SK-N-SH (cell line): Measurements from ENCODE around the gene LIX1L. TPM values are rescaled to one million over a fixed set of nuclear protein-coding genes. Genes with fewer than 3 reads are reported as not detected.

ENCODE experiments used
- ELF1 ChIP-seq: IDR thresholded peaks from 2 replicates; pipeline ENCODE4 v1.4.0; 2012
- EP300 ChIP-seq, 2 experiments: IDR thresholded peaks; 2 replicates each; pipeline versions ENCODE4 v1.4.0 to v1.6.1; 2012; ENCODE audit warnings: borderline replicate concordance in 1 of 2, low read depth in 1 of 2, low read length in 1 of 2
- FOSL2 ChIP-seq: IDR thresholded peaks from 2 replicates; pipeline ENCODE4 v1.4.0; 2012; ENCODE audit warnings: low read depth, mild to moderate bottlenecking, moderate library complexity, borderline replicate concordance
- FOXJ3 ChIP-seq: sonication (generic); formaldehyde crosslinking; IDR thresholded peaks from 2 replicates; pipeline ENCODE4 v1.5.1; 2020; ENCODE audit warnings: mild to moderate bottlenecking, missing genetic modification reagents
- FOXM1 ChIP-seq: IDR thresholded peaks from 2 replicates; pipeline ENCODE4 v1.4.0; 2012; ENCODE audit warnings: low read depth, mild to moderate bottlenecking
- GABPA ChIP-seq: IDR thresholded peaks from 2 replicates; pipeline ENCODE4 v1.4.0; 2012; ENCODE audit warnings: low read depth, mild to moderate bottlenecking
- GATA2 ChIP-seq: sonication (generic); formaldehyde crosslinking; IDR thresholded peaks from 2 replicates; pipeline ENCODE4 v1.5.0; 2020; ENCODE audit warnings: mild to moderate bottlenecking, missing genetic modification reagents
- JUND ChIP-seq: IDR thresholded peaks from 2 replicates; pipeline ENCODE4 v1.4.0; 2012
- MXI1 ChIP-seq: IDR thresholded peaks from 2 replicates; pipeline ENCODE4 v1.6.1; 2012; ENCODE audit warnings: mild to moderate bottlenecking, low read depth, low read length, improper control_type of control experiment
- NFIC ChIP-seq: IDR thresholded peaks from 2 replicates; pipeline ENCODE4 v1.4.0; 2012; ENCODE audit warnings: borderline replicate concordance
- PBX3 ChIP-seq: IDR thresholded peaks from 2 replicates; pipeline ENCODE4; 2012
- POLR2AphosphoS5 ChIP-seq: IDR thresholded peaks from 2 replicates; pipeline ENCODE4 v1.6.1; 2012; ENCODE audit warnings: low read depth, low read length
- RAD21 ChIP-seq: IDR thresholded peaks from 2 replicates; pipeline ENCODE4 v1.6.1; 2012; ENCODE audit warnings: mild to moderate bottlenecking, low read length
- RCOR1 ChIP-seq: fragments of 150-350 bp; IDR thresholded peaks from 2 replicates; pipeline ENCODE4 v1.6.1; 2017; ENCODE audit warnings: antibody characterized with exemption, low read length
- REST ChIP-seq: IDR thresholded peaks from 2 replicates; pipeline ENCODE4 v1.6.1; 2012; ENCODE audit warnings: mild to moderate bottlenecking, low read depth, low read length, moderate library complexity
- SIN3A ChIP-seq: IDR thresholded peaks from 2 replicates; pipeline ENCODE4 v1.6.1; 2012; ENCODE audit warnings: low read depth, mild to moderate bottlenecking, low read length, moderate library complexity, borderline replicate concordance
- SMC3 ChIP-seq: IDR thresholded peaks from 2 replicates; pipeline ENCODE4 v1.6.1; 2012; ENCODE audit warnings: low read depth, low read length, improper control_type of control experiment
- USF1 ChIP-seq: IDR thresholded peaks from 2 replicates; pipeline ENCODE4 v1.4.0; 2012; ENCODE audit warnings: low read depth, borderline replicate concordance
- ZBTB33 ChIP-seq: IDR thresholded peaks from 2 replicates; pipeline ENCODE4 v1.4.0; 2012; ENCODE audit warnings: low read depth, borderline replicate concordance
- polyA plus RNA-seq, 3 experiments: library from polyadenylated mRNA; depleted of rRNA; stranded (reverse); fragments of >200 nt; gene quantifications; 2 replicates each; pipeline ENCODE4 v1.2.3, GENCODE V29; 2012
- TF ChIP-seq, protein P1 (sequence below): fragments of 150-350 bp; IDR thresholded peaks from 2 replicates; pipeline ENCODE4 v1.6.1; 2017; ENCODE audit warnings: antibody characterized with exemption, low read length, low read depth, borderline replicate concordance
- TF ChIP-seq, protein P2 (sequence below): fragments of 150-350 bp; IDR thresholded peaks from 2 replicates; pipeline ENCODE4 v1.6.1; 2016; ENCODE audit warnings: mild to moderate bottlenecking, low read depth, low read length

LIX1L gene
- polyA plus RNA-seq, 1 of the 3 experiments (the other 2 are of a cell fraction): 39.1 TPM

DNA sequence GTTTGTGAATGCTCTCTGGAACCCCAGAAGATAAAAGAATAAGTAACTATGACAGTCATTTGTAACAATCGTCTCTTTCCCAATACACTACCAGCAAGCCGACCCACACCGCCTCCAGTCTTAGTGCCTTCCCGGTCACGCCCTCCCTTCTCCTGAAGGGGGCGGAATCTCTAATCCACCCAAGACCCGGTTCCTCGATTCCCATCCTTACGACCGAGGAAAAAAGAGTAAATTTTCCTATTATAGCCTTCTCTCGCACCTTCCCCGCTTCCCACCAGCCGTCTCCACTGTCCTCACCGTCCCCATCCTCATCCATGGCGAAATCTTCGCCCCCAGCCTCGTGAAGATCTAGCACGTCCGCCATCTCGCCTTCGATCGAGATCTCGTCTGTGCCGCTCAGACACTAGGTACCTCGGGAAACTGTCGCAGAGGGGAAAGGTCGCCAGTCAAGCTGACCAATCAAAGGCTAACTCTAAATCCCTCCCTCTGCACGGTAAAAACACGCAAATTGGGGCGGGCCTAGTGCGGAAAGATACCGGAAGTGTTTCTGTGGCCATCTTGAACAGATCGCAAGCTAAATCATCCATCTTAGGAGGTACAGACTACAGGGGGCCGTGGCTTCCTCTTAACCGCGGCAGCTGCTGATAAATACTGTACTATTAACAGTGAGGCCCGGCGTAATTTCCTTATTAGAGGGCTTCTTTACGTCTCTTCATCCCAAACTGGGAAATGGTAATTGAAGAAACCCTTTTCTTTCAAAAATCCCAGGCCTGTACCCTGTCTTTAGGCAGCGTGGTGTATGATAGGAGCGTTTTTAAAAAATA is 30.5 kb downstream of the LIX1L start, which contains the start of gene RBM8A (continued):
- peak; percentile 29; the same call in 1 of the 2 replicates for TF ChIP-seq SMC3
- TF ChIP-seq FOXJ3 (CRISPR knock-in tag): no peak
- peak; percentile 75 for TF ChIP-seq MXI1
- peak; percentile 81 for TF ChIP-seq GABPA
- TF ChIP-seq GATA2 (CRISPR knock-in tag): peak; percentile 82
- TF ChIP-seq, protein P1, sequence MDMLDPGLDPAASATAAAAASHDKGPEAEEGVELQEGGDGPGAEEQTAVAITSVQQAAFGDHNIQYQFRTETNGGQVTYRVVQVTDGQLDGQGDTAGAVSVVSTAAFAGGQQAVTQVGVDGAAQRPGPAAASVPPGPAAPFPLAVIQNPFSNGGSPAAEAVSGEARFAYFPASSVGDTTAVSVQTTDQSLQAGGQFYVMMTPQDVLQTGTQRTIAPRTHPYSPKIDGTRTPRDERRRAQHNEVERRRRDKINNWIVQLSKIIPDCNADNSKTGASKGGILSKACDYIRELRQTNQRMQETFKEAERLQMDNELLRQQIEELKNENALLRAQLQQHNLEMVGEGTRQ: no peak
- TF ChIP-seq, protein P2, sequence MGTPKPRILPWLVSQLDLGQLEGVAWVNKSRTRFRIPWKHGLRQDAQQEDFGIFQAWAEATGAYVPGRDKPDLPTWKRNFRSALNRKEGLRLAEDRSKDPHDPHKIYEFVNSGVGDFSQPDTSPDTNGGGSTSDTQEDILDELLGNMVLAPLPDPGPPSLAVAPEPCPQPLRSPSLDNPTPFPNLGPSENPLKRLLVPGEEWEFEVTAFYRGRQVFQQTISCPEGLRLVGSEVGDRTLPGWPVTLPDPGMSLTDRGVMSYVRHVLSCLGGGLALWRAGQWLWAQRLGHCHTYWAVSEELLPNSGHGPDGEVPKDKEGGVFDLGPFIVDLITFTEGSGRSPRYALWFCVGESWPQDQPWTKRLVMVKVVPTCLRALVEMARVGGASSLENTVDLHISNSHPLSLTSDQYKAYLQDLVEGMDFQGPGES: no peak
- TF ChIP-seq JUND: no peak
- peak; percentile 97 for TF ChIP-seq POLR2AphosphoS5
- TF ChIP-seq NFIC: no peak
- TF ChIP-seq FOSL2: no peak
- TF ChIP-seq PBX3: 0 out of 2 replicates have a peak, but pooled peaks have one; percentile 5
- peak; percentile 89 for TF ChIP-seq ELF1
- no peak for TF ChIP-seq FOXM1
- no peak for TF ChIP-seq USF1
- TF ChIP-seq RAD21: peak; percentile 23; the same call in 1 of the 2 replicates
- TF ChIP-seq EP300 (IDR thresholded peaks at IDR 0.05; ENCODE audit: borderline replicate concordance in 1 of 2, low read depth in 1 of 2, low read length in 1 of 2): 0 out of 4 replicates have a peak, but pooled peaks of 1 of the 2 experiments have one; percentile 1
- TF ChIP-seq ZBTB33: peak; percentile 87
- TF ChIP-seq RCOR1: no peak
- no peak for TF ChIP-seq SIN3A
- TF ChIP-seq REST: no peak
